Panc1 (cell line): Measurements from ENCODE around the gene WIZ. TPM values are rescaled to one million over a fixed set of nuclear protein-coding genes. Genes with fewer than 3 reads are reported as not detected.

Experiments used
- ATAC-seq: fragments of 200-7000 bp; cut with Tn5 transposase; 2 replicates; pipeline ENCODE4 v1.9.1; 2020; ENCODE audit warnings: mild to moderate bottlenecking, moderate library complexity
- BruUV-seq: library from RNA; stranded (reverse); fragments of 400-500 nt; replicated peaks from 2 replicates; lab custom pipeline; 2021; lab: Mats Ljungman, UMichigan
- CTCF ChIA-PET: fragments of 300-600 bp; sonication (Branson Sonifier 250); formaldehyde crosslinking; loops from one replicate; lab custom pipeline; 2022; ENCODE audit warnings: antibody characterized with exemption; lab: Charles Lee
- POLR2A ChIA-PET: fragments of 300-600 bp; sonication (Branson Sonifier 250); formaldehyde crosslinking; loops from one replicate; lab custom pipeline; 2022; ENCODE audit warnings: antibody characterized with exemption; lab: Charles Lee
- DNase-seq: peaks from one replicate; pipeline ENCODE4 v3.0.0-alpha.2; 2010; ENCODE audit warnings: low read depth, low spot score
- H3K27ac ChIP-seq: 2 replicates; pipeline ENCODE4 v1.5.1; 2011; ENCODE audit warnings: mild to moderate bottlenecking, low read length, inconsistent platforms
- H3K27me3 ChIP-seq: fragments of 200-500 bp; sonication (Bioruptor generic); 2 replicates; pipeline ENCODE4 v1.6.0; 2014; ENCODE audit warnings: low read length, inconsistent platforms; ENCODE audit not compliant: control insufficient read depth, insufficient read depth
- H3K36me3 ChIP-seq: fragments of 200-500 bp; sonication (Bioruptor generic); 2 replicates; pipeline ENCODE4 v1.5.1; 2014; ENCODE audit warnings: inconsistent platforms, mild to moderate bottlenecking, low read length, moderate library complexity; ENCODE audit not compliant: control insufficient read depth, insufficient read depth
- H3K4me1 ChIP-seq: 2 replicates; pipeline ENCODE4 v1.5.1; 2011; ENCODE audit warnings: inconsistent platforms, mild to moderate bottlenecking, low read length, moderate library complexity; ENCODE audit not compliant: control insufficient read depth, insufficient read depth
- H3K4me3 ChIP-seq, 2 experiments: 2 replicates each; pipeline ENCODE4 v1.5.1; 2011 to 2012; ENCODE audit warnings: low read depth in 2 of 2, low read length in 2 of 2, mild to moderate bottlenecking in 2 of 2, inconsistent platforms in 1 of 2, moderate library complexity in 1 of 2
- H3K9me3 ChIP-seq: fragments of 200-500 bp; sonication (Bioruptor generic); 2 replicates; pipeline ENCODE4 v1.5.1; 2014; ENCODE audit warnings: low read depth, mild to moderate bottlenecking, inconsistent platforms, low read length, moderate library complexity; ENCODE audit not compliant: control insufficient read depth, insufficient read depth
- POLR2AphosphoS5 ChIP-seq: IDR thresholded peaks from 2 replicates; pipeline ENCODE4 v1.6.1; 2012; ENCODE audit warnings: mild to moderate bottlenecking, low read depth, low read length, moderate library complexity
- SIN3A ChIP-seq: IDR thresholded peaks from 2 replicates; pipeline ENCODE4 v1.6.1; 2012; ENCODE audit warnings: low read depth, mild to moderate bottlenecking, low read length, moderate library complexity, borderline replicate concordance; ENCODE audit not compliant: insufficient read depth
- TCF7L2 ChIP-seq: IDR thresholded peaks from 2 replicates; pipeline ENCODE4 v1.6.1; 2011; ENCODE audit warnings: mild to moderate bottlenecking, low read depth, low read length, inconsistent platforms
- in situ Hi-C: cut with HindIII; loops from 2 replicates; pipeline ENCODE4 v1.10.0; 2016; ENCODE audit warnings: low sequenced_read_pairs, low pct_unique_long_range_greater_than_20kb
- intact Hi-C: fragments of 100-400 bp; cut with micrococcal nuclease; formaldehyde crosslinking; loops from one replicate; pipeline ENCODE4 v1.10.0; 2022; ENCODE audit not compliant: unreplicated experiment
- total RNA-seq: library from RNA; stranded (reverse); gene quantifications from one replicate; pipeline ENCODE4 v1.2.1, GENCODE V29; 2021; ENCODE audit not compliant: unreplicated experiment
- TF ChIP-seq, protein P1 (sequence below), 2 experiments: IDR thresholded peaks; 2 replicates each; pipeline ENCODE4 v1.6.1; 2011 to 2012; ENCODE audit warnings: low read depth in 2 of 2, control low read depth in 1 of 2, low read length in 1 of 2, mild to moderate bottlenecking in 1 of 2, moderate library complexity in 1 of 2; ENCODE audit not compliant: insufficient read depth in 1 of 2
- TF ChIP-seq, protein P2 (sequence below): fragments of 450-650 bp; IDR thresholded peaks from 2 replicates; pipeline ENCODE4 v1.5.1; 2017; ENCODE audit warnings: mild to moderate bottlenecking

The WIZ gene
- total RNA-seq, 1 experiment from 2014 or later, result 41.9 TPM

DNA sequence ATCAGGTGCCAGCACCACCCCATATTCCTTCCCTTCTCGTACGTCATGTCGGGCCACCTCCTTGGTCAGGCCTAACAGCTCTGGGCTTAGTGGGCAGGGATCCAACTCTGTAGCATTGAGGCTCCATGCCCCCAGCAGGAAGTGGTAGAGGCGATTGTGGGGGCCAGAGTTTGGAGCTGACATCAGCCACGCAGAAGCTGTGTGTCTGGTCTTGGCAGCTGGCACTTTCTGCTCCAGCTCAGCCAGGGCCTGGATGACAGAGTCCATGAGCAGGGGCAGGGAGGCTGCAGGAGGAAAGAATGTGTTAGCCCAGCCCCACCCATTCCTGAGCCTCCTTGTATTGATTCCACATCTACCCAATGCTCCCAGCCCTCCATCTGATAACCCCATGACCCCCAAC is 26.6 kb upstream of the WIZ start:
- CTCF ChIA-PET, result no interaction called here
- H3K27ac ChIP-seq, result no peak overlapping the region
- in situ Hi-C loops, result no loop called here

DNA sequence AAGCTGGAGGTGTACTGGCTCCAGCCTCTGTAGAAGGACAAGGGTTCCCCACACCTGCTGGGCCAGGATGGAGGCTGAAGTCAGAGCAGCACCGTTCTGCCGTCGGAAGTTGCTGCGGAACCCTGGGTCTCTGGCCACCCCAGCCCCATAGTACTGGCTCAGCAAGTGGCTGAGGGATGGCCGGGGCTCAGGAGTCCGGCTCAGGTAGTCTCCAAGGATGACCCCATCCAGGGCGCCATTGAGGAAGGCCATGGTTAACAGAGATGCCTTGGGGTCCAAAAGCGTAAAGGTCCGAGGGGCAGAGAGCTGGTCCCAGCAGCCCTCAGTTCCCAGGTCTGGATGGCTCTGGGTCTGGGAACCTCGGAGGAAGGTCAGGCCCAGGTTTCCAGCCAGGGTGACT is 25.9 kb upstream of the WIZ start:
- H3K9me3 ChIP-seq, result no peaks in the 10 kb centered on the region
- ChIA-PET POLR2A (no interaction called here), CTCF (no interaction called here)
- TF ChIP-seq POLR2AphosphoS5 (no peak), TCF7L2 (no peak), SIN3A (no peak)
- TF ChIP-seq, protein P1, sequence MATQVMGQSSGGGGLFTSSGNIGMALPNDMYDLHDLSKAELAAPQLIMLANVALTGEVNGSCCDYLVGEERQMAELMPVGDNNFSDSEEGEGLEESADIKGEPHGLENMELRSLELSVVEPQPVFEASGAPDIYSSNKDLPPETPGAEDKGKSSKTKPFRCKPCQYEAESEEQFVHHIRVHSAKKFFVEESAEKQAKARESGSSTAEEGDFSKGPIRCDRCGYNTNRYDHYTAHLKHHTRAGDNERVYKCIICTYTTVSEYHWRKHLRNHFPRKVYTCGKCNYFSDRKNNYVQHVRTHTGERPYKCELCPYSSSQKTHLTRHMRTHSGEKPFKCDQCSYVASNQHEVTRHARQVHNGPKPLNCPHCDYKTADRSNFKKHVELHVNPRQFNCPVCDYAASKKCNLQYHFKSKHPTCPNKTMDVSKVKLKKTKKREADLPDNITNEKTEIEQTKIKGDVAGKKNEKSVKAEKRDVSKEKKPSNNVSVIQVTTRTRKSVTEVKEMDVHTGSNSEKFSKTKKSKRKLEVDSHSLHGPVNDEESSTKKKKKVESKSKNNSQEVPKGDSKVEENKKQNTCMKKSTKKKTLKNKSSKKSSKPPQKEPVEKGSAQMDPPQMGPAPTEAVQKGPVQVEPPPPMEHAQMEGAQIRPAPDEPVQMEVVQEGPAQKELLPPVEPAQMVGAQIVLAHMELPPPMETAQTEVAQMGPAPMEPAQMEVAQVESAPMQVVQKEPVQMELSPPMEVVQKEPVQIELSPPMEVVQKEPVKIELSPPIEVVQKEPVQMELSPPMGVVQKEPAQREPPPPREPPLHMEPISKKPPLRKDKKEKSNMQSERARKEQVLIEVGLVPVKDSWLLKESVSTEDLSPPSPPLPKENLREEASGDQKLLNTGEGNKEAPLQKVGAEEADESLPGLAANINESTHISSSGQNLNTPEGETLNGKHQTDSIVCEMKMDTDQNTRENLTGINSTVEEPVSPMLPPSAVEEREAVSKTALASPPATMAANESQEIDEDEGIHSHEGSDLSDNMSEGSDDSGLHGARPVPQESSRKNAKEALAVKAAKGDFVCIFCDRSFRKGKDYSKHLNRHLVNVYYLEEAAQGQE (IDR thresholded peaks at IDR 0.05; ENCODE audit: insufficient read depth in 1 of 2, low read depth in 2 of 2, low read length in 1 of 2), result no peak
- TF ChIP-seq, protein P2, sequence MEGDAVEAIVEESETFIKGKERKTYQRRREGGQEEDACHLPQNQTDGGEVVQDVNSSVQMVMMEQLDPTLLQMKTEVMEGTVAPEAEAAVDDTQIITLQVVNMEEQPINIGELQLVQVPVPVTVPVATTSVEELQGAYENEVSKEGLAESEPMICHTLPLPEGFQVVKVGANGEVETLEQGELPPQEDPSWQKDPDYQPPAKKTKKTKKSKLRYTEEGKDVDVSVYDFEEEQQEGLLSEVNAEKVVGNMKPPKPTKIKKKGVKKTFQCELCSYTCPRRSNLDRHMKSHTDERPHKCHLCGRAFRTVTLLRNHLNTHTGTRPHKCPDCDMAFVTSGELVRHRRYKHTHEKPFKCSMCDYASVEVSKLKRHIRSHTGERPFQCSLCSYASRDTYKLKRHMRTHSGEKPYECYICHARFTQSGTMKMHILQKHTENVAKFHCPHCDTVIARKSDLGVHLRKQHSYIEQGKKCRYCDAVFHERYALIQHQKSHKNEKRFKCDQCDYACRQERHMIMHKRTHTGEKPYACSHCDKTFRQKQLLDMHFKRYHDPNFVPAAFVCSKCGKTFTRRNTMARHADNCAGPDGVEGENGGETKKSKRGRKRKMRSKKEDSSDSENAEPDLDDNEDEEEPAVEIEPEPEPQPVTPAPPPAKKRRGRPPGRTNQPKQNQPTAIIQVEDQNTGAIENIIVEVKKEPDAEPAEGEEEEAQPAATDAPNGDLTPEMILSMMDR, result no peak
- no peaks in the 10 kb centered on the region for H3K36me3 ChIP-seq
- BruUV-seq, result no TSS peak
- H3K4me3 ChIP-seq, result no peak overlapping the region
- intact Hi-C loops (loop anchor here (10.0 kb wide), 1 partner anchor 79 kb away; no protein-coding TSS in a partner anchor), in situ Hi-C loops (no loop called here)
- no peaks in the 10 kb centered on the region for H3K27me3 ChIP-seq
- H3K4me1 ChIP-seq, result no peaks in the 10 kb centered on the region
- H3K27ac ChIP-seq, result no peak overlapping the region
- no peak for DNase-seq
- ATAC-seq, result no peak

More for the DNA sequence above, 26.6 kb upstream of the WIZ start:
- Histone ChIP-seq H3K9me3 (no peaks in the 10 kb centered on the region), H3K36me3 (no peaks in the 10 kb centered on the region), H3K4me3 (no peak overlapping the region), H3K27me3 (no peaks in the 10 kb centered on the region), H3K4me1 (no peaks in the 10 kb centered on the region)
- intact Hi-C loops, result loop anchor here (10.0 kb wide), 1 partner anchor 78 kb away; no protein-coding TSS in a partner anchor
- BruUV-seq, result no TSS peak
- POLR2A ChIA-PET, result no interaction called here
- no peak for ATAC-seq
- TF ChIP-seq, protein P2, result no peak
- TF ChIP-seq TCF7L2 (no peak), SIN3A (no peak)
- TF ChIP-seq, protein P1 (IDR thresholded peaks at IDR 0.05; ENCODE audit: insufficient read depth in 1 of 2, low read depth in 2 of 2, low read length in 1 of 2), result no peak
- DNase-seq, result no peak
